HFFc6 (cell line): ENCODE measurements around the gene SH3GL1. TPM values are rescaled to one million over a fixed set of nuclear protein-coding genes. Genes with fewer than 3 reads are reported as not detected.
A peak's percentile ranks its signal among the peaks of the same experiment; 100 is the strongest.

Source experiments
- DNase-seq: peaks from one replicate; pipeline ENCODE4 v3.0.0-alpha.2; 2018
- H3K27ac Mint-ChIP-seq: 2 replicates; pipeline ENCODE4 v1.8.0; 2020; ENCODE audit warnings: mild to moderate bottlenecking, mixed read lengths
- H3K27me3 Mint-ChIP-seq: 2 replicates; pipeline ENCODE4 v1.8.0; 2021; ENCODE audit warnings: mild to moderate bottlenecking, moderate library complexity, mixed read lengths; ENCODE audit not compliant: insufficient read depth
- H3K36me3 Mint-ChIP-seq: 2 replicates; pipeline ENCODE4 v1.8.0; 2021; ENCODE audit warnings: low read depth, mixed read lengths
- H3K4me1 Mint-ChIP-seq: 2 replicates; pipeline ENCODE4 v1.8.0; 2020; ENCODE audit warnings: low read depth, mixed read lengths
- H3K4me3 Mint-ChIP-seq: 2 replicates; pipeline ENCODE4 v1.8.0; 2020; ENCODE audit warnings: mild to moderate bottlenecking, moderate library complexity, mixed read lengths
- H3K9me3 Mint-ChIP-seq: 2 replicates; pipeline ENCODE4 v1.8.0; 2020; ENCODE audit warnings: mild to moderate bottlenecking, mixed read lengths
- CTCF ChIP-seq: fragments of 200-600 bp; sonication (generic); IDR thresholded peaks from 2 replicates; pipeline ENCODE4 v1.5.0; 2021; ENCODE audit warnings: antibody characterized with exemption, mild to moderate bottlenecking
- total RNA-seq, 6 experiments: library from RNA; stranded (reverse); fragmentation: NEBNext Ultra II Directional; extraction: Animal tissue kit (Norgen Biotek cat#: 25700); gene quantifications; 2 replicates in 1 of 6; 3 replicates in 5 of 6; pipeline ENCODE4 v1.2.3, GENCODE V29; 2021

The SH3GL1 gene
- total RNA-seq, 6 experiments from 2014 or later: 102 to 126 (median 110) TPM

GRCh38 chr19:4425537-4425936, 25.2 kb upstream of the SH3GL1 start:
- peak; percentile 89 for DNase-seq
- Mint-ChIP-seq H3K27ac (peak overlapping the region; percentile 92), H3K9me3 (no peaks in the 10 kb centered on the region), H3K4me3 (peak overlapping the region; percentile 59), H3K27me3 (no peaks in the 10 kb centered on the region; the same call in 1 of the 2 replicates), H3K36me3 (peaks cover 21% of the 10 kb centered on the region), H3K4me1 (peaks cover 12% of the 10 kb centered on the region)
- TF ChIP-seq CTCF: no peak

- Mint-ChIP-seq H3K27ac (no peak overlapping the region; the same call in 1 of the 2 replicates), H3K27me3 (no peaks in the 10 kb centered on the region), H3K4me3 (no peak overlapping the region), H3K36me3 (peaks cover 13% of the 10 kb centered on the region; the same call in 1 of the 2 replicates), H3K4me1 (peaks cover 17% of the 10 kb centered on the region), H3K9me3 (no peaks in the 10 kb centered on the region)
- DNase-seq: no peak
- TF ChIP-seq CTCF: no peak
These were observed 23.2 kb upstream of the SH3GL1 start for GRCh38 chr19:4423416-4424126.

GRCh38 chr19:4416268-4416667, 15.9 kb upstream of the SH3GL1 start:
- no peaks in the 10 kb centered on the region for H3K27me3 Mint-ChIP-seq
- H3K9me3 Mint-ChIP-seq: no peaks in the 10 kb centered on the region
- DNase-seq: no peak
- no peak for TF ChIP-seq CTCF
- no peak overlapping the region; the same call in 1 of the 2 replicates for H3K27ac Mint-ChIP-seq
- peaks cover 30% of the 10 kb centered on the region for H3K4me1 Mint-ChIP-seq
- H3K4me3 Mint-ChIP-seq: no peak overlapping the region
- H3K36me3 Mint-ChIP-seq: peaks cover 18% of the 10 kb centered on the region

GRCh38 chr19:4415352-4415751, 15.0 kb upstream of the SH3GL1 start:
- H3K27ac Mint-ChIP-seq: peak overlapping the region; percentile 54
- H3K4me3 Mint-ChIP-seq: no peak overlapping the region; the same call in 1 of the 2 replicates
- peaks cover 30% of the 10 kb centered on the region for H3K4me1 Mint-ChIP-seq
- no peaks in the 10 kb centered on the region for H3K27me3 Mint-ChIP-seq
- peaks cover 18% of the 10 kb centered on the region for H3K36me3 Mint-ChIP-seq
- no peaks in the 10 kb centered on the region for H3K9me3 Mint-ChIP-seq
- TF ChIP-seq CTCF: no peak
- DNase-seq: no peak

- H3K9me3 Mint-ChIP-seq: no peaks in the 10 kb centered on the region
- H3K27me3 Mint-ChIP-seq: no peaks in the 10 kb centered on the region
- peaks cover 18% of the 10 kb centered on the region for H3K36me3 Mint-ChIP-seq
- no peak for DNase-seq
- peaks cover 29% of the 10 kb centered on the region for H3K4me1 Mint-ChIP-seq
- H3K4me3 Mint-ChIP-seq: no peak overlapping the region; the same call in 1 of the 2 replicates
- H3K27ac Mint-ChIP-seq: peak overlapping the region; percentile 54
- no peak for TF ChIP-seq CTCF
These were observed 14.5 kb upstream of the SH3GL1 start for GRCh38 chr19:4414800-4415321.
